HG03025 (cell line): ENCODE data around the gene RUNDC1.
"Not testable (repeated sequence)": the region's sequence is repeated elsewhere in the genome, so short reads cannot be mapped to it uniquely, and the experiment has no call there.

Experiments
- ATAC-seq: cut with Tn5 transposase; IDR thresholded peaks from one replicate; pipeline ENCODE4 v1.9.1; 2021; ENCODE audit warnings: mild to moderate bottlenecking, moderate library complexity; ENCODE audit not compliant: unreplicated experiment, low FRiP score

Gene RUNDC1

DNA sequence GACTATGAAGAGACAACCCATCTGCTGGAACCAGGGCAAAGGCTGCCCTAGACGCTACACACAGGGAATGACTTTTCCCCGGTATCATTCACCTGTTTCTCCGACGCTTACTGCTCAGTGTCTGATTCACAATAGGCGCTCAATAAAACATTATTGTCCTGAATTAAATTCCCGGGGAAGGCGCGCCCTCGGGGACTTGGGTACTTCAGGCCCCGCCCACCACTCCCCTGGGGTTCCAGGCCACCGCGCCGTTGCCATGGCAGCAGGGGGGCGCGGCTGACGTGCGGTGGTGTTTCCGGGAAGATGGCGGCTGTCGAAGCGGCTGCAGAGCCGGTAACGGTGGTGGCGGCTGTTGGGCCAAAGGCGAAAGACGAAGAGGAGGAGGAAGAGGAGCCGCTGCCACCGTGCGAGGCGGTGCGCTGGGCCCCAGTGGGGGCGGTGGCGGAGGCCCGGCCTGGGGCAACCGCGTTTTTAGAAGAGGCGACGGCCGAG, at the start of gene RUNDC1:
TSS of gene RUNDC1 (plus strand) at position 292 of the 492 bp plus-strand sequence. CDS start at position 304, 12 bp downstream.
- no peak for ATAC-seq

DNA sequence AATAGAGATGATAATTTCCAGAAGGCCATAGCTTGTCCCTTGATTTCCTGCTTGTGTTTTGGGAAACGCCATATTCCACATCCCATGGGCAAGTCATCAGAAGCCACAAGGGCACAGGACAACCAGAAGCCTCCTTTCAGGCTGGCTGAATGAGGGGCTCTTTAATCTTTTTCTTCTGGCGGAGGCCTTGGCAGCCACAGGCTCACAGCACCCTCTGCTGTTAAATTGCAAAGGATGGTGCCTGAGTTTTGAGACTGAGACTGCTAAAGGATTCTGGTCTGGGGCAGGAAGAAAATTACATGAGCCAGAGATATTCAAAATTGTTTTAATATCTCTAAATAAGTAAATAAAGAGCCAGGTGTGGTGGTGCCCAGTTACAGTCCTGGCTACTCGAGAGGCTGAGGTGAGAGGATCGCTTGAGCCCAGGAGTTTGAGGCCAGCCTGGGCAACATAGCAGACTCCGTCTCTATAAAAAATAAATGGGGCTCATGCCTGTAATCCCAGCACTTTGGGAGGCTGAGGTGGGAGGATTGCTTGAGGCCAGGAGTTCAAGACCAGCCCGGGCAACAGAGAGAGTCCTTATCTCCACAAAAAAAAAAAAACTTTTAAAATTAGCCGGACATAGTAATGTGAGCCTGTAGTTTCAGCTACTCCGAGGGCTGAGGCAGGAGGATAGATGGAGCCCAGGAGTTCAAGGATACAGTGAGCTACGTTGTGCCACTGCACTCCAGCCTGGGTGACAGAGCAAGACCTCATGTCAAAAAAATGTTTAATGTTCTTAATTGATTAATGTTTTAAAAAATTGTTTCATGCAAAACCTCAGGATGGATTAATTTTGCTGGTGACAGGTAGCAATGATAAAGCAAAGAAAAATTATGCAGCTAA, 42.4 kb upstream of the RUNDC1 start:
- no peak for ATAC-seq

DNA sequence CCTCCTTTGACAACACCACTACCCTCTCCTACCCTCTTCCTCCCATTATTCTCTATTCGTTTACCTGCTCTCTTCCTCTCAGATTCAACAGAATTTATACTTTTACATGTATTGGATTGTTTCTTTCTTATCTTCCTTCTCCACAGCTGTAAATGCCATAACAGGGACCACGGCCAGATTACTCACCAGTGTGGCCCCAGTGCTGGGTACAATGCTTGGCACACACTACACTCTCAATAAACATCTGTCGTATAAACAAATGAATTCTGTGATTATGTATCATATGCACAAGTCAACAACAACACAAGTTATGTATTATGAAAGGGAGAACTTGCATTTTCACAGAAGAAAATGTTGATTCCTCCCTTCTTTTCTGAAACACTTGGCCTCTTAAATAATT, 36.2 kb upstream of the RUNDC1 start:
- no peak for ATAC-seq

DNA sequence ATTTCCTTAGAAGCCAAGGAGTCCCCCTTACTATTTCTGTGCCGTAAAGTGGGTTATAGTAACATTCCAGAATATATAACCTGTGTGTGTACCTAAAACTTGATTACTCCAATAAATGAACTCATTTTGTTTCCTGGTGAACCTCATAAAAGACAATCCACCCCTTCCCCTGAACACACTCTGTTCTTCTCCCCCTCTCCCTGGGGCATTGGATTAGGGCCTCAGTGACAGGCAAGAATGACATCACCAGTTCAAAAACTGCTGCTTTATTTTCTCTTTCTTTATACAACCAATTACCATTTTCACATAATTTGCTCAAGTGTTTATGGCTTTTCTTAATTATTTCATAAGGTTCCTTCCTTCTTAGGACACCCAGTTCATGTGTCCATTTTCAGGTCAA, 33.6 kb upstream of the RUNDC1 start:
- ATAC-seq = no peak

DNA sequence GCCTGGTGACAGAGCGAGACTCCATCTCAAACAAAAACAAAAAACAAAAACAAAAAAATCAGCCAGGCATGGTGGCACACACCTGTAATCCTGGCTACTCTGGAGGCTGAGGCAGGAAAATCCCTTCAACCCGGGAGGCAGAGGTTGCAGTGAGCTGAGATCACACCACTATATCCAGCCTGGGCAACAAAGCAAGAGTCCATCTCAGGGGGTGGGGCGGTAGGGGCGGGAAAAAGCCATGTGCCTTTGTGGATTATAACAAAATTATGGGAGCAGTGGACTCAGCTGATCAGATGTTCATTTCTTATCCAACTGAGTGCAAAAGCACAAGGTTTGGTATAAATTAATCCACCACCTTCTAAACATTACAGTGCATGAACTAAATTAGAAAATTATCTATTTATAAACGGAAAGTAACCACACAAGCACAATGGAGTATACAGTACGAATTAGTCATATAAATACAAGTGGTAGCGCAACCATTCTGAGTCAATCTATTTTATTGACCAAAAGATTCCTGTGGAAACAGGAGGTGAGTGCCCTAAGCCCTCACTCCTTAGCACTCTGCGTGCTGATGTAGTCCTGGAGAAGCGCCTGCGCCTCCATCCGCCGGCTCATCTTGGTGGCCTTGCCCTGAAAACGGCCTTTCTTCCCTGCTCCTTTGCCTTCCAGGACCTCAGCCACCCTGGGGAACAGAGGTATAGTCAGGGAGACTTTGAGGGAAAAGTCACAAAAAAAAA, 30.2 kb upstream of the RUNDC1 start:
- no peak for ATAC-seq

DNA sequence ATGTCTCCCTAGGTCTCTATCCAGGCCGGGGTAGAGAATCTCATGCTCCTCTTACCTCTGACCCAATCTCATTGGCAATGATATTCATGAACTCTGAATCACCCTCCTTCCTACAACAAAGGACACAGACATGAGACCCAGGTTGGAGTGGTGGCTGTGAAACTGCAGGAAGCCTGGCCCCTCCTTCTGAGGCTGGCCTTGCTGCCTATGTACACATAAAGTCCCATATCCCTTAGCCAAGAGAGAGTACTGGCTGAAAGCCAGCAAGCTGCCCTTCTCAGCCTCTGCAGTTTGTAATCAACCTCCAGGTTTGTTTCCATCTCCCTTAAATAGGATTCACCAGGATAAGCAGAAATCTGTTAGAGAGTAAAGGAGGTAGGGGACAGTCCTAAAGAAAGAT, 26.7 kb upstream of the RUNDC1 start:
- no peak for ATAC-seq

DNA sequence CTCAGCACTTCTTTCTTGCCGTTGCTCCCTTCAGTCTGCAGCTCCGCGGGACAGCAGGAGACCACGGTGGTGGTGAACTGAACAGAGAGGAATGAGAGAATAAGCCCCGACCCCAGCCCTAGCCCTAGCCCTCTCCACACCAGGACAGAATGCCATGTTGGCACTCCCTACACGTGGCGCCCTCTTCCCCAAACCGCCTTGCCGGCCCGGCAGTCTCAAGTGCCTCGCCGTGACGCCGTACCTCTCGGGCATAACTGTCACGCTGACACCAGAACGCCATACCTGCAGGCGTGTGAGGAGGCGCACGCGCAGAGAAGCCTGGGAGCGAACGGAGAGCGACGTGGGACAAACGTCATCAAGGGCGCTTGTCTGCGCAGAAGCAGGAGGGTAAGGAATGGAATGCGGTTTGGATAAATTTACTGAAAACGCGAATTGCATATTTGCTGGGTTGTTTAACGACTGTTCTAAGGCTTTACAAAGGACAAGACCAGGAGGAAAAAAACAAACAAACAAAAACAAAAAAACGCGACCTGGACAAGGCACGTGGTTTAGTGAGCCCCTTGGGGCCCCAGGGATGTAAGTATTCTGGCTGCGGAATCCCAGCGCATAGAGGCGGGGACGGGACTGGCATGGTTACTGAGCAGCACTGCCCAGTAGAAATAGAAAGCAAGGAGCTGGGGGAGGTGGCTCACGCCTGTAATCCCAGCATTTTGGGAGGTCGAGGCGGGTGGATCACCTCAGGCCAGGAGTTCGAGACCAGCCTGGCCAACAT, 16.0 kb upstream of the RUNDC1 start, which contains the start of gene AARSD1:
TSS of gene AARSD1 (minus strand) at position 294 of the 772 bp plus-strand sequence. CDS start at position 280, 14 bp downstream.
- ATAC-seq = peak; percentile 70

DNA sequence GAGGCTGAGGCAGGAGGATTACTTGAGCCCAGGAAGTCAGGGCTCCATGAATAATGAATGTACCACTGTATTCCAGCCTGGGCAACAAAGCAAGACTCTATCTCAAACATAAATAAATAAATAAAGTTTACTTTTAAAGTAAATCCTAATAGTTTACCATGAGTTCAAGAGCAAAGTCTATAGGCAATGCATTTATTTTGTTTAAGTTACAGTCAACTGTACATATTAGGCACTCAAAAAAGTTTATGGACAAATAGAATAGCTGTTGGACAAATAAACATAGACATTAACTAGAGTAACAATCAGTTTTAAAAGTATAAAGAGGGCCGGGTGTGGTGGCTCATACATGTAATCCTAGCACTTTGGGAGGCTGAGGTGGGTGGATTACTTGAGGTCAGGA, 12.4 kb upstream of the RUNDC1 start:
- no peak for ATAC-seq

DNA sequence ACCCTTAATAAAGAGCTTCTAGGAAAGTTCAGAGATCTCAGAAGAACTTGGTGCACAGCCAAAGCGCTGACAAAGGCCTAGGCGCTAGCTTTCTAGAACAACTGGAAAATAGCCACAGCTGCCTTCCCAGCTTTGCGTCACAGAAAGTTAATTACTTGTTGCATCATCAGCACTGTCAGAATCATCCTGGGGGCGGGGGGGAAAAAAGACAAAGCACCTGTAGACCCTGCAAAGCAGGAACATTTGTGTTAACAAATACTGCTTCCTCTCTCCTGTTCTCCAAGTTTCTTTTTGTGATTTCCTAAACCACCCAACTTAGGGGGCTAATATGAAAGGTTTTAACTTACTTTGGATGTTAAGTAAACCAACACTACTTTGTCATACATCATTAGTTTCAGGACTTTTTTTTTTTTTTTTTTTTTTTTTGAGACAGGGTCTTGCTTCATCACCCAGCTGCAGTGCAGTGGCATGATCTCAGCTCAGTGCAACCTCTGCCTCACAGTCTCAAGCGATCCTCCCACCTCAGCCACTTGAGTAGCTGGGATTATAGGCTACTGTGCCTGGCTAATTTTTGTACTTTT, 11.3 kb upstream of the RUNDC1 start:
- ATAC-seq = no peak

DNA sequence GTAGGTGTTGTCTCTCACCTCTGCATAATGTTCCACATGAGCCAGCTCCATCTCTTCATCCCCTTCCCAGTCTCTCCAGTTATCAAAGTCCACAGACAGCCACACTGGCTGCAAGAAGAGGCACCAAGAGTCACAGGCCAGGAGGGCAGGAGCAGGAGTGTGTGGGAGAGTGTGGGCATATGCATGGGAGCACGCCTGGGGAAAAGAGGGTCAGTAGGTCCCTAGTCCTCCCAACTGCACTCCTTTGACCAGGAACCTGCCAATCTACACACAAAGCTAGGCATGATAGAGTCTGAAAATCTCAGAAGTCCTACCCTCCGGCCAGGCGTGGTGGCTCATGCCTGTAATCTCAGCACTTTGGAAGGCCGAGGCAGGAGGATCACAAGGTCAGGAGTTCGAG, 8.8 kb upstream of the RUNDC1 start:
- no peak for ATAC-seq

DNA sequence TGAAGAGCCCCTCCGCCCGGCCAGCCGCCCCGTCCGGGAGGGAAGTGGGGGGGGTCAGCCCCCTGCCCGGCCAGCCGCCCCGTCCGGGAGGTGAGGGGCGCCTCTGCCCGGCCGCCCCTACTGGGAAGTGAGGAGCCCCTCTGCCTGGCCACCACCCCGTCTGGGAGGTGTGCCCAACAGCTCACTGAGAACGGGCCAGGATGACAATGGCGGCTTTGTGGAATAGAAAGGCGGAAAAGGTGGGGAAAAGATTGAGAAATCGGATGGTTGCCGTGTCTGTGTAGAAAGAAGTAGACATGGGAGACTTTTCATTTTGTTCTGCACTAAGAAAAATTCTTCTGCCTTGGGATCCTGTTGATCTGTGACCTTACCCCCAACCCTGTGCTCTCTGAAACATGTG, 7.0 kb upstream of the RUNDC1 start:
- ATAC-seq = not testable (repeated sequence)

DNA sequence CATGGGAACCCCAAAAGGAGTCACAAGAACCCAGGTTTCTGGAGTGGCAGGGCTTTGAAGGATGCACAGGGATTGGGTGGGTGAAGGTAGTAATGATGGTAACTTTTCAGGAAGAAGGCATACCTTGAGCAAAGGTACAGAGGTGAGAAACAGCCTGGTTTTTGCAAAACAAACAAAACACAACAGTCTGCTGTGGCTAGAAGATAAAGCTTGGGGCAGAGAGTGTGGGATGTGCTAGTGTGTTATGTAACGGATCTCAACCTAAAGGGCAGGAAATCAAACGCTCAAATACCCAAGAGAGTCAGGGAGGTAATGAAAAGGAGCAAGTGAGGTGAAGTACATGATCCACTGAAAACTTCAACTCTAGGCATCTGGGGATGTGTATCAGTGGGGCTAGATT, 5.1 kb upstream of the RUNDC1 start:
- ATAC-seq = no peak

DNA sequence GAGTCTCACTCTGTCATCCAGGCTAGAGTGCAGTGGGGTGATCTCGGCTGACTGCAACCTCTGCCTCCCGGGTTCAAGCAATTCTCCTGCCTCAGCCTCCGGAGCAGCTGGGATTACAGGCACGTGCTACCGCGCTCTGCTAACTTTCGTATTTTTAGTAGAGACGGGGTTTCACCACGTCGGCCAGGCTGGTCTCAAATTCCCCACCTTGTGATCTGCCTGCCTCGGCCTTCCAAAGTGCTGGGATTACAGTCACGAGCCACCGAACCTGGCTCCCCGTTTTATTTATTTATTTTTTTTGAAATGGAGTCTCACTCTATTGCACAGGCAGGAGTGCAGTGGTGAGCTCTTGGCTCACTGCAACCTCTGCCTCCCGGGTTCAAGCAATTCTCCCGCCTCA, 4.7 kb upstream of the RUNDC1 start:
- ATAC-seq = not testable (repeated sequence)

DNA sequence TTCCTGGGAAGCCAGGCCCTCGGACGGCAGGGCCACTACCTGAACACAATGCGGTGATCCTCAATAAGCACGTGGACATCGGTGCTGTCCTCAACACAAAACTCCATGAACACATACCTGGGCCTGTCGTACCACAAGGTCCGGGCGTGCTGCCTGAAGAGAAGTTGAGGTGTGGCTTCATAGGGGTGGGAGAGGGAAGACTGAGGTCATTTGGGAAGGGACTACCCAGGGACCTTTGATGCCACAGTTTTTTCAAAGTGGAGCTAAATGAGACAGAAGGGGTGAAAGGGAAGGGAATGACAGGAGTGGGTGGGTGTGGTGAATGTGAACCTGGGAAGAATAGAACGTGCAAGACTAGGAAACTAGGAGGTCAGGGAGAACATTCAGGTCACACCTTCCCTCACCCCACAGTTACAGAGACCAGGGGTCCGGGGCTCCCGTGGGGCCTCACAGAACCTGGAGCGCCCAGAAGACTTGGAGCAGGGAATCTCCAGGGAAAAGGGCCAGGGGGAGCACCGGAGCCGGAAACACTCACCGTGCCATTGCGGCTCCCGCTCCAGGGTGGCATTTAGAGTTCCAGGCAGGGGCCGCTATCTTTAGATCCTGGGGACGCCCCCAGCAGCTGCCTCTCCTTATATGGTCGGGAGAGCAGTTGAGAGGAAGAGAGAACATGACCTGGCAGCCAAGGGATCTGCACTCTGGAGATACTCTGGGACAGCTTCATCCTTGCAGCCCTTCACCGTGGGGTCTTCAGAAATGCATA, 673 bp upstream of the RUNDC1 start, which contains the start of gene PTGES3L:
TSS of gene PTGES3L (minus strand) at position 570 of the 763 bp plus-strand sequence. CDS start at position 543, 27 bp downstream.
- ATAC-seq = no peak

DNA sequence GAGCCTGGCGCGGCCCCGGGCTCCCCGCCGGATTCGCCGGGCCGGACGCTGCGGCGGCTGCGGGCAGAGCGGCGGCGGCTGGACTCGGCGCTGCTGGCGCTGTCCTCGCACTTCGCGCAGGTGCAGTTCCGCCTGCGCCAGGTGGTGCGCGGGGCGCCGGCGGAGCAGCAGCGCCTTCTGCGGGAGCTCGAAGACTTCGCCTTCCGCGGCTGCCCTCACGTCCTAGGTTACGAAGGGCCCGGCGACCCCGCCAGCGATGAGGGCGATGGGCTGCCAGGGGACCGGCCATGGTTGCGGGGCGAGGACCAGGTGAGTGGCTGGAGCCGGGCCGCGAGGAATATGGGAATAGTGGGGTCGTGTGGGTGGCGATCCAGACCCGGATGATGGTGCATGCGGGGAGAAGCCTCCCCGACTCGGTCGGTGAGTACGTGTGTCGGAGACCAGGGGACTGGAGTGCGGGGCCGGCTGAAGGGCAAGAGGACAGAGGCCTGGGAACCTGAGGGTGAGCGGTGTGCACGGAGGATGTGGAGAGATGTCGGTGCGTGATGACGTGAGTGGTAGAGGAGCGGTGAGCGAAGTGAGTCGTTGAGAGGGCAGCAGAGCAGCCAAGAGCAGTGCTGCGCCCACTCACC, 517 bp downstream of the RUNDC1 start:
- ATAC-seq = no peak

DNA sequence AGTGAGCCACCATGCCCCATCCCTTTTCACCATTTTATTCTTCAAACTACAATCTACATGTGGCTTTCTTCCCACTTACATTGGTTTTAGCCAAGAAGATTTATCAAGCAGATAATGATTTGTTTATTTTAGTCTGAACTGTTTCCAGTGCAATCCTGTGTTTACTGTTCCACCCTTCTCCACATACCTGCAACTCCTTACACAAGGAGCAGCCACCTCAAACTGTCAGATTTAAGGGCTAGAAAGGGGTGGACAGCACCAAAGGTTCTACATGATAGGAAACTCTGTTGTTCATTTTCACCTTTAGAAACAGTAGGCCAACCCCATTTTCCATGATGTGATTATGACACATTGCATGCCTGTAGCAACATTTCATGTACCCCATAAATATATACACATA, 1.9 kb downstream of the RUNDC1 start:
- ATAC-seq = no peak

DNA sequence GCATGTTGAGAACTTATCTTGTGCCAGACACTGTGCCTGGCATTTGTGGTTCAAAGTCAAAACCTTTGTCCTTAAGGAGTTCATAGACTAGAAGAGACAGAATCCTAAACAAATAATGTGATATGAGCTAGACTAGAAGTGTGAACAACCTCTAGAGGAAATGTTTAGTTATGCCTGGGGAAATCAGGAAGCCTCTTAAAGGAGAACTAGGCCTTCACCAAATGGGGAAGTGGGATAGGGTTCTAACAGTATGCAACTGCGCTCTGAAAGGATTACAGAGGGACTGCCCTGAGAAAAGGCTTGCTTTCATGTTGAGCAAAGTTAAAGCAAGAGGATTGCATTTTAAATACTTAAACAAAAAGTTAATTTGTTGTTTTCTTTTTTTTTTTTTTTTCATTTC, 4.9 kb downstream of the RUNDC1 start:
- no peak for ATAC-seq

DNA sequence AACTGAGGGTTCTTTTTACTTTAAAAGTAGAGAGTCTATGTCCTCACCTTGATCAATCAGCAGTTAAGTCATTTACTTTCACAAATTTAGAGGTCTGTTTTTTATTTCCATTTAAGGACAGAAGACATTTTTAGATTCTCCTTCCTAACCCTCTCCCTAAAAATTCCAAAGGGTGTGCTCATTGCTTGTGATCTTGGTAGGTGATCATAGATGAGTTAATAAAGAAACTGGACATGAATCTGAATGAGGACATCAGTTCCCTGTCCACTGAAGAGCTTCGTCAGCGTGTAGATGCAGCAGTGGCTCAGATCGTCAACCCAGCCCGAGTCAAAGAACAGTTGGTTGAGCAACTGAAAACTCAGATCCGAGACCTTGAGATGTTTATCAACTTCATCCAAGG, 8.8 kb downstream of the RUNDC1 start:
- ATAC-seq = no peak
